Upper lobe of left lung (tissue), 6 donors: Measurements from ENCODE around the gene RAPGEF5. TPM values are rescaled to one million over a fixed set of nuclear protein-coding genes. Genes with fewer than 3 reads are reported as not detected.

ENCODE experiments used
- ATAC-seq, 2 donors: fragments of 200-7000 bp; cut with Tn5 transposase; one replicate each; pipeline ENCODE4 v1.9.1; 2022; ENCODE audit warnings: mild to moderate bottlenecking in 2 of 2, moderate library complexity in 2 of 2; ENCODE audit not compliant: low FRiP score in 2 of 2
- DNase-seq, 2 donors: peaks; one replicate each; pipeline ENCODE4 v3.0.0-alpha.2; 2019 to 2020
- H3K27ac ChIP-seq, 4 donors: fragments of 200-600 bp; sonication (generic); one replicate each; pipeline ENCODE4 v1.5.1; 2016 to 2019
- H3K27me3 ChIP-seq, 4 donors: fragments of 200-600 bp; sonication (generic); one replicate each; pipeline ENCODE4 v1.5.1; 2017 to 2019
- H3K36me3 ChIP-seq, 4 donors: fragments of 200-600 bp; sonication (generic); one replicate each; pipeline ENCODE4 v1.5.1; 2016 to 2019
- H3K4me1 ChIP-seq, 4 donors: fragments of 200-600 bp; sonication (generic); one replicate each; pipeline ENCODE4 v1.5.1; 2018 to 2019
- H3K4me3 ChIP-seq, 4 donors: fragments of 200-600 bp; sonication (generic); one replicate each; pipeline ENCODE4 v1.5.1; 2017 to 2019; ENCODE audit warnings: mild to moderate bottlenecking in 2 of 4, moderate library complexity in 1 of 4
- H3K9me3 ChIP-seq, 4 donors: fragments of 200-600 bp; sonication (generic); one replicate each; pipeline ENCODE4 v1.5.1; 2018 to 2019
- EP300 ChIP-seq, 4 donors: sonication (generic); formaldehyde crosslinking; IDR thresholded peaks; one replicate each; pipeline ENCODE4 v1.5.1; 2017; ENCODE audit warnings: antibody characterized with exemption in 4 of 4, control low read depth in 2 of 4
- POLR2A ChIP-seq, 4 donors: fragments of 450-650 bp; IDR thresholded peaks; one replicate each; pipeline ENCODE4 v1.5.1; 2016 to 2017; ENCODE audit warnings: antibody characterized with exemption in 4 of 4, mild to moderate bottlenecking in 2 of 4
- POLR2AphosphoS5 ChIP-seq, 2 donors: sonication (generic); formaldehyde crosslinking; IDR thresholded peaks; one replicate each; pipeline ENCODE4 v1.5.1; 2017; ENCODE audit warnings: antibody characterized with exemption in 2 of 2
- WGBS, 2 donors: methylation state at CpG; one replicate each; pipeline ENCODE4 v1.1.5; 2017 to 2018; 5-methylcytosine and 5-hydroxymethylcytosine counted together
- total RNA-seq, 6 donors: library from RNA; depleted of rRNA in 4 of 6; stranded (reverse); fragments of >200 nt in 4 of 6; gene quantifications; one replicate each; pipeline versions ENCODE4 v1.1.0 to v1.2.1, GENCODE V29; 2016 to 2021
- TF ChIP-seq, protein P1 (sequence below), 6 experiments: fragments of 450-650 bp in 4 of 6; fragments of 200-600 bp in 2 of 6; sonication (generic) in 2 of 6; IDR thresholded peaks; one replicate each; pipeline ENCODE4 v1.5.1; 2016 to 2019; ENCODE audit warnings: antibody characterized with exemption in 6 of 6
- donor health status: DM: no; HTN: no; CAD: no; lungs with moderate emphysema.
- donor health status: DM: no; HTN: yes; CAD: no; lungs with severe emphysema.

RAPGEF5 gene
- total RNA-seq, 6 donors from 2014 or later, result 68.1 to 206 (median 101) TPM

DNA sequence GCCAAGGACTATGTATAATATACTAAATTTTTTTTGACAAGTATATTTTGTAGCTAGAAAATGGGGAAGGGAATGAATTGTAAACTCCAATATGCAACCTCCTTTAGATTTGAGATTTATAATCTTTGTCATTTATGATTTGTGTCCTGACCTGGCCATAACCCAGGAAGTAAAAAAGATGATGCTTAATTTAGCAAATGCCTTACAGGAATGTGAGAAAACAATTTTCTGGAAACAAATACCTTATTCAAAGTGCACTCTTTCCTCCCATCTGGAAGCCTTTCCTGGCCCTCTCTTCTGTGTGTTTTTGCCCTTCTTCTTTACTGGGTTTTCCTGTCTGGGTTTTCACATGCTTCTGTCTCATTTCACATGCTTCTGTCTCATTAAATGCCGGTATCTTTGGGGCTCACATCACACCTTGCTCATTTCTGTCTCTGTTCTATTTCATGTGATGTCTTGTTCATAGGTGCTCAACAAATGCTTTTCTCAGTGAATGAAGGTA, 149.2 kb downstream of the RAPGEF5 start:
- Histone ChIP-seq H3K27ac (peak overlapping the region in 3 of 4 donors; percentile 1 to 63 (median 9)), H3K4me1 (peaks cover 35 to 81% (median 55%) of the 10 kb centered on the region in 4 donors), H3K27me3 (no peaks in the 10 kb centered on the region), H3K9me3 (no peaks in the 10 kb centered on the region), H3K4me3 (no peak overlapping the region), H3K36me3 (peaks cover 0 to 11% (median 0%) of the 10 kb centered on the region in 4 donors)
- DNase-seq (no peak), ATAC-seq (no peak)
- WGBS, 2 donors, result 54 to 60% methylated on average over 1 of the region's 1 CpG
- TF ChIP-seq POLR2AphosphoS5 (IDR thresholded peaks at IDR 0.05) (no peak), EP300 (IDR thresholded peaks at IDR 0.05) (no peak), POLR2A (IDR thresholded peaks at IDR 0.05) (no peak)
- TF ChIP-seq, protein P1, sequence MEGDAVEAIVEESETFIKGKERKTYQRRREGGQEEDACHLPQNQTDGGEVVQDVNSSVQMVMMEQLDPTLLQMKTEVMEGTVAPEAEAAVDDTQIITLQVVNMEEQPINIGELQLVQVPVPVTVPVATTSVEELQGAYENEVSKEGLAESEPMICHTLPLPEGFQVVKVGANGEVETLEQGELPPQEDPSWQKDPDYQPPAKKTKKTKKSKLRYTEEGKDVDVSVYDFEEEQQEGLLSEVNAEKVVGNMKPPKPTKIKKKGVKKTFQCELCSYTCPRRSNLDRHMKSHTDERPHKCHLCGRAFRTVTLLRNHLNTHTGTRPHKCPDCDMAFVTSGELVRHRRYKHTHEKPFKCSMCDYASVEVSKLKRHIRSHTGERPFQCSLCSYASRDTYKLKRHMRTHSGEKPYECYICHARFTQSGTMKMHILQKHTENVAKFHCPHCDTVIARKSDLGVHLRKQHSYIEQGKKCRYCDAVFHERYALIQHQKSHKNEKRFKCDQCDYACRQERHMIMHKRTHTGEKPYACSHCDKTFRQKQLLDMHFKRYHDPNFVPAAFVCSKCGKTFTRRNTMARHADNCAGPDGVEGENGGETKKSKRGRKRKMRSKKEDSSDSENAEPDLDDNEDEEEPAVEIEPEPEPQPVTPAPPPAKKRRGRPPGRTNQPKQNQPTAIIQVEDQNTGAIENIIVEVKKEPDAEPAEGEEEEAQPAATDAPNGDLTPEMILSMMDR (IDR thresholded peaks at IDR 0.05), result no peak

DNA sequence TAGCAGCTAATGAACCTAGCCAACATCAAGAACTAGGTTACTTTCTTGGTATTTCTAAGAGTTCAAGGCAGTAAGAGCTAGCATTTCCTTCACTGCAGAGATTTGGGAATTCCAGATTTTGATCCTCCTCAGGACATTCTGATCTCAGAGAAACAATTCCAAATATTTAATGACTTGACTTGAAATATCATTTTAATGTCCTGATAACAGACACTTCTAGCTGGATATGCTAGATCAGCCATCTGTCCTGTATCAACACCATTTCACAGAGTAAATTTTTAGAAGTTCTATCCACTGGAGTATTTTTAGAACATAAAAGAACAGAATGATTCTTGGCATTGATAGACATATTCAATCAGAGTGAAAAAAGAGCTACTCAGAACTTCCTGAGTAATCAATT, 151.3 kb downstream of the RAPGEF5 start:
- no peak overlapping the region for H3K4me3 ChIP-seq
- TF ChIP-seq EP300 (IDR thresholded peaks at IDR 0.05), result peak in 1 of 4 donors; percentile 63
- TF ChIP-seq, protein P1 (IDR thresholded peaks at IDR 0.05), result no peak
- TF ChIP-seq POLR2AphosphoS5 (IDR thresholded peaks at IDR 0.05), result no peak
- TF ChIP-seq POLR2A (IDR thresholded peaks at IDR 0.05), result no peak
- peaks cover 22 to 86% (median 54%) of the 10 kb centered on the region in 4 donors for H3K4me1 ChIP-seq
- H3K27me3 ChIP-seq, result no peaks in the 10 kb centered on the region
- peaks cover 0 to 23% (median 0%) of the 10 kb centered on the region in 4 donors for H3K36me3 ChIP-seq
- H3K27ac ChIP-seq, result peak overlapping the region in 3 of 4 donors; percentile 18 to 63 (median 55)
- ATAC-seq (no peak), DNase-seq (no peak)
- no peaks in the 10 kb centered on the region for H3K9me3 ChIP-seq

DNA sequence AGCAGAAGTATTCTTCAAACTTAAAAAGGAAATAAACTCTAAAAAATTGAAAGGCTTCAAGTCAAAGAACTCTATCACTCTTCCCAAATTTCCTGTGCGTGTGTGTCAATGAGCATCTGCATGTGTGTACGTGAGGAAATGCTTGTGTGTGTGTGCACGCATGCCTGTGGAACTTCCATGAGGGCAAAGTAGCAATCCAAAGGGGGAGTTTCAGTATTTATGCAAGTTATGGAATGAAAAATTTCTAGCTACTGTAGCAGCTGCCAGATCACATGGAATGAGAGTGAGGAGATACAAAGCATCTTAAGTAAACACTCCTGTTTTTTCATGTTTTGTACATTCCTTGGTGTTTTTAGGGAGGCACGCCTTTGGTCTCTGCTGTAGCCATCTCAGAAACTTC, 152.6 kb downstream of the RAPGEF5 start:
- no peak for DNase-seq
- 53 to 63% methylated on average over 4 of the region's 4 CpGs for WGBS, 2 donors
- peaks cover 0 to 26% (median 0%) of the 10 kb centered on the region in 4 donors for H3K36me3 ChIP-seq
- H3K27ac ChIP-seq, result peak overlapping the region in 2 of 4 donors; percentile 26 to 63
- H3K27me3 ChIP-seq, result no peaks in the 10 kb centered on the region
- ATAC-seq, result no peak
- no peak overlapping the region for H3K4me3 ChIP-seq
- peaks cover 13 to 78% (median 50%) of the 10 kb centered on the region in 4 donors for H3K4me1 ChIP-seq
- no peaks in the 10 kb centered on the region for H3K9me3 ChIP-seq
- TF ChIP-seq POLR2A (IDR thresholded peaks at IDR 0.05), result no peak
- TF ChIP-seq EP300 (IDR thresholded peaks at IDR 0.05), result no peak
- TF ChIP-seq, protein P1 (IDR thresholded peaks at IDR 0.05), result no peak
- TF ChIP-seq POLR2AphosphoS5 (IDR thresholded peaks at IDR 0.05), result no peak

DNA sequence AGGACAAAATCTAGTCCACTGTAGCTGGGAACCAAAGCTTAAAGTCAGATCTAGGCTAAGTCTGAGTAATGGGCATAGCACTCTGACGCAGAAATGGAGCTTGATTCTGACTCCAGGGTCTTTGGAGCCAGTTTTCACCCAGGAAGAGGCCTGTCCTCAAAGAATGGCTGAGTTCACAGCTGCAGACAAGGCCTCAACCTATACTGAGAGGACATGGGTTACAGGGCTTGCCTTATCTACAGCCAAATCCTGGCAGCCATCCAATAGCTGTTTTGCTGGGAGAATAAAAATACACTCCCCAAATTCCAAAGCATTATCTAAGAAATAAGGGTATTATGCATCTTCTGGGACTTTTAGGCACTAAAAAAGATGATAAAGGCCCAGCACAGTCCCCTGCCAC, 154.8 kb downstream of the RAPGEF5 start:
- Histone ChIP-seq H3K9me3 (no peaks in the 10 kb centered on the region), H3K4me3 (no peak overlapping the region), H3K27ac (peak overlapping the region in 1 of 4 donors; percentile 63), H3K4me1 (peaks cover 4 to 62% (median 37%) of the 10 kb centered on the region in 4 donors), H3K27me3 (no peaks in the 10 kb centered on the region), H3K36me3 (peaks cover 0 to 30% (median 0%) of the 10 kb centered on the region in 4 donors)
- WGBS, 2 donors, result 86 to 100% methylated on average over 1 of the region's 1 CpG
- TF ChIP-seq EP300 (IDR thresholded peaks at IDR 0.05) (no peak), POLR2A (IDR thresholded peaks at IDR 0.05) (no peak)
- DNase-seq, result no peak
- no peak for ATAC-seq

DNA sequence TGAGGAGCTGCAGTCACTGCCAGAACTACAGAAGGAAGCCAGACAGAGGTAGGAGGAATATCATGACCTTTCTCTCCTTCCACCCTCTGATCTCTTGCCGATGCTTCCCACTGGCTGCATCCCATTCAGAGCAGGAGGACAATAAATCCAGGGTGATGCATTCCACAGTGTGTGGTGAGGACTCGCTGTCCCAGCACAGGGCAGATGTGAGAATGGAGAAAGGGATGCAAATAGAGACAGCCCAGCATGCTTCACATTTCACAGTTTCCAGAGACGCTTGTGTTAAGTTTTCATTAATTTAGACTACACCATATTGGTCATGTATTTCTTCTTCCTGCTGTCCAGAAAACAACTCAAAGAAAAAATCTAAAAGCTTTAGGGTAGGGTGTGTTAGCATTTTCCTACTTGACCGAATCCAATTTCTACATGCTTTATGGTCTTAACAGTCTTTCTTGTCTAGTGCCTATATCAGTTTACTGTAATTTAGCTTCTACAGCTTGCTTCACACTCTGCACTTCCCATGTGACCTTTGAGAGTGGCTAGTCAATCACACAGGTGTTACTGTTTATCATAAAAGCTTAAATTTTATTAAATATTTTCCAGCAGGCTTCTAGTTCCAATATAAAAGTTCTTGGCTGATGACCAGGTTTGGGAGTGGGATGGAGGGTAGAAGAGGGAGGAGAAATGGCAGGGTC, 155.6 kb downstream of the RAPGEF5 start:
- Histone ChIP-seq H3K4me1 (peaks cover 4 to 61% (median 34%) of the 10 kb centered on the region in 4 donors), H3K36me3 (peaks cover 0 to 30% (median 0%) of the 10 kb centered on the region in 4 donors), H3K27ac (peak overlapping the region in 1 of 4 donors; percentile 63), H3K27me3 (no peaks in the 10 kb centered on the region), H3K4me3 (no peak overlapping the region), H3K9me3 (no peaks in the 10 kb centered on the region)
- ATAC-seq (no peak), DNase-seq (no peak)
- TF ChIP-seq, protein P1 (IDR thresholded peaks at IDR 0.05), result no peak
- TF ChIP-seq POLR2AphosphoS5 (IDR thresholded peaks at IDR 0.05), result no peak
- no peak for TF ChIP-seq EP300 (IDR thresholded peaks at IDR 0.05)
- no peak for TF ChIP-seq POLR2A (IDR thresholded peaks at IDR 0.05)
- 82 to 88% methylated on average over 4 of the region's 4 CpGs for WGBS, 2 donors
